Smooth muscle cell (in vitro differentiated cells): ENCODE data around the gene MRPL36. TPM values are rescaled to one million over a fixed set of nuclear protein-coding genes. Genes with fewer than 3 reads are reported as not detected.

Source experiments
- DNase-seq: peaks from one replicate; lab custom pipeline; 2025; ENCODE audit not compliant: unreplicated experiment; lab: John Stamatoyannopoulos, UW
- H2AFZ ChIP-seq: fragments of 200-600 bp; sonication (generic); 2 replicates; pipeline ENCODE4 v1.6.0; 2016; ENCODE audit warnings: antibody characterized with exemption, low read depth, mild to moderate bottlenecking
- H3F3A ChIP-seq: fragments of 200-600 bp; sonication (generic); 2 replicates; pipeline ENCODE4 v1.6.0; 2017; ENCODE audit warnings: antibody characterized with exemption, low read depth
- H3K27ac ChIP-seq: fragments of 200-600 bp; sonication (generic); 2 replicates; pipeline ENCODE4 v1.5.1; 2016; ENCODE audit warnings: low read depth, mild to moderate bottlenecking
- H3K27me3 ChIP-seq: fragments of 200-600 bp; sonication (generic); 2 replicates; pipeline ENCODE4 v1.6.1; 2016; ENCODE audit warnings: low read depth, mild to moderate bottlenecking
- H3K36me3 ChIP-seq: fragments of 200-600 bp; sonication (generic); 2 replicates; pipeline ENCODE4 v1.5.1; 2016; ENCODE audit warnings: low read depth
- H3K4me1 ChIP-seq: fragments of 200-600 bp; sonication (generic); 2 replicates; pipeline ENCODE4 v1.5.1; 2016; ENCODE audit warnings: low read depth
- H3K4me2 ChIP-seq: fragments of 200-600 bp; sonication (generic); 2 replicates; pipeline ENCODE4 v1.6.0; 2016; ENCODE audit warnings: mild to moderate bottlenecking
- H3K4me3 ChIP-seq: fragments of 200-600 bp; sonication (generic); 2 replicates; pipeline ENCODE4 v1.5.1; 2016; ENCODE audit warnings: mild to moderate bottlenecking
- H3K79me2 ChIP-seq: fragments of 200-600 bp; sonication (generic); 2 replicates; pipeline ENCODE4 v1.6.0; 2016; ENCODE audit warnings: low read depth, mild to moderate bottlenecking
- H3K9ac ChIP-seq: fragments of 200-600 bp; sonication (generic); 2 replicates; pipeline ENCODE4 v1.6.0; 2016; ENCODE audit warnings: low read depth
- H3K9me3 ChIP-seq: fragments of 200-600 bp; sonication (generic); replicated peaks from 2 replicates; pipeline ENCODE4 v1.5.1; 2016; ENCODE audit warnings: low read depth
- H4K20me1 ChIP-seq: fragments of 200-600 bp; sonication (generic); 2 replicates; pipeline ENCODE4 v1.6.0; 2016; ENCODE audit warnings: low read depth
- WGBS: methylation state at CpG from one replicate; pipeline ENCODE4 v1.1.7; 2016; ENCODE audit warnings: low lambda C conversion rate; 5-methylcytosine and 5-hydroxymethylcytosine counted together
- polyA plus RNA-seq: library from polyadenylated mRNA; unstranded; fragments of >200 nt; fragmentation: Nextera tagmentation; extraction: Ambion mirVana; gene quantifications from 2 replicates; pipeline ENCODE4 v1.2.1, GENCODE V29; 2016
- total RNA-seq: library from RNA; depleted of rRNA; stranded (reverse); fragments of >200 nt; gene quantifications from 2 replicates; pipeline ENCODE4 v1.2.3, GENCODE V29; 2014
- TF ChIP-seq, protein P1 (sequence below): fragments of 200-600 bp; sonication (generic); IDR thresholded peaks from 2 replicates; pipeline ENCODE4 v1.5.1; 2017; ENCODE audit warnings: borderline replicate concordance, mild to moderate bottlenecking, antibody characterized with exemption; ENCODE audit not compliant: insufficient read depth, poor library complexity, severe bottlenecking

MRPL36 gene
- total and polyA plus RNA-seq, 2 experiments from 2014 or later: 42.9 to 110 TPM

DNA sequence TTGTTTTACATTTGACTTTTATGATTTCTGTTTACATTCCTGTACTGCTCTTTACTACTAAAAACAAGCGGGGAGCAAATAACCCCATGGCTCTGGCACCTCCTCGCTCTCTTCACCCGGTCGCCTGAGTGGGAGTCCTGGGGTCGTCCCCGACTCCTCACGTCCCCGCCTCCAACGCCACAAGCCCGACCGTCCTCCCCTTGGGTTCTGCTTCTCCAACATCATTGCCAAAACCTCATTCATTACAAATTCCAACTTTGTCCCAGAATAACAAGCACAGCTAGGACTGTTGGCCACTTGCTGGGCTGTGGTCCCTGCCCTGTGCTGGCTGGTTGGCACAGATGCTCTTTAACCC is 35.1 kb downstream of the MRPL36 start:
- Histone ChIP-seq H3K4me2 (no peak overlapping the region), H3K79me2 (no peaks in the 10 kb centered on the region), H3K4me1 (no peaks in the 10 kb centered on the region), H3F3A (no peaks in the 10 kb centered on the region), H3K36me3 (no peaks in the 10 kb centered on the region), H4K20me1 (no peaks in the 10 kb centered on the region), H2AFZ (no peak overlapping the region), H3K27ac (no peak overlapping the region), H3K9ac (no peak overlapping the region), H3K4me3 (no peak overlapping the region), H3K27me3 (no peaks in the 10 kb centered on the region), H3K9me3 (no peaks in the 10 kb centered on the region)
- no peak for DNase-seq
- TF ChIP-seq, protein P1, sequence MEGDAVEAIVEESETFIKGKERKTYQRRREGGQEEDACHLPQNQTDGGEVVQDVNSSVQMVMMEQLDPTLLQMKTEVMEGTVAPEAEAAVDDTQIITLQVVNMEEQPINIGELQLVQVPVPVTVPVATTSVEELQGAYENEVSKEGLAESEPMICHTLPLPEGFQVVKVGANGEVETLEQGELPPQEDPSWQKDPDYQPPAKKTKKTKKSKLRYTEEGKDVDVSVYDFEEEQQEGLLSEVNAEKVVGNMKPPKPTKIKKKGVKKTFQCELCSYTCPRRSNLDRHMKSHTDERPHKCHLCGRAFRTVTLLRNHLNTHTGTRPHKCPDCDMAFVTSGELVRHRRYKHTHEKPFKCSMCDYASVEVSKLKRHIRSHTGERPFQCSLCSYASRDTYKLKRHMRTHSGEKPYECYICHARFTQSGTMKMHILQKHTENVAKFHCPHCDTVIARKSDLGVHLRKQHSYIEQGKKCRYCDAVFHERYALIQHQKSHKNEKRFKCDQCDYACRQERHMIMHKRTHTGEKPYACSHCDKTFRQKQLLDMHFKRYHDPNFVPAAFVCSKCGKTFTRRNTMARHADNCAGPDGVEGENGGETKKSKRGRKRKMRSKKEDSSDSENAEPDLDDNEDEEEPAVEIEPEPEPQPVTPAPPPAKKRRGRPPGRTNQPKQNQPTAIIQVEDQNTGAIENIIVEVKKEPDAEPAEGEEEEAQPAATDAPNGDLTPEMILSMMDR: no peak
- WGBS: 94% methylated on average over 11 of the region's 11 CpGs

DNA sequence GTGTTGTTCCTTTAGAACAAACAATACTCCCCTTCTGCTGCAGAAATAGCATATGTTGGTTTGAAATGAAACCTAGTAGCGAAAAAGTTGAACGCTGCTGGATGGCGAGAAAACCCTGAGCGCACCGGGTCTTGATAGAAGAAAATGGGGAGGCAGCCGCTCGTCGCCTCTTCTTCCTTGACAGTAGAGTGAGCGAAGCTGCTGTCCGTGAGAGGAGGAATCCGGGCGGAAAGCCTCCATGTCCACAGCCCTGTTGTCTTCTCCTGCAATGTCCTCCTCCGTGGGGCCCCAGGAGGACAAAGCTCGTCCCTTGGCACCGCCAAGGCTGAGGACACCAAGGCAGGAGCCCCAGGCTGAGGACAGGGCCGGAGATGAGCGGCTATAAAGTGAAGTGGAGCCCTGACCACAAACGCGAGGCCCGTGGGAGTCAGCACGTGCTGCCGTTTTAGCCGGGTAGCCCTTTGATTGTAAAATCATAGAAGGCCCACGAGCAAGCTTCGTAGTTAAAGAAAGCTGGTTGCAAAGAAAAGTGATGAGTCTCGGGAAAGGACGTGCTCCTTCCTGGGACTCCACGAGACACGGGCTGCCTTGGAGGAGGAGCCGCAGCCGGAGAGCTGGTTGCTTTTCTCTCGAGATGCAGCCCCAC is 35.6 kb downstream of the MRPL36 start:
- Histone ChIP-seq H3K9me3 (no peaks in the 10 kb centered on the region), H3K27ac (no peak overlapping the region), H3K27me3 (no peaks in the 10 kb centered on the region), H3K4me1 (no peaks in the 10 kb centered on the region), H3K4me2 (no peak overlapping the region), H3K79me2 (no peaks in the 10 kb centered on the region), H3F3A (no peaks in the 10 kb centered on the region), H2AFZ (no peak overlapping the region), H4K20me1 (no peaks in the 10 kb centered on the region), H3K9ac (no peak overlapping the region), H3K4me3 (no peak overlapping the region), H3K36me3 (no peaks in the 10 kb centered on the region)
- TF ChIP-seq, protein P1: no peak
- DNase-seq: no peak
- 82% methylated on average over 32 of the region's 32 CpGs for WGBS

DNA sequence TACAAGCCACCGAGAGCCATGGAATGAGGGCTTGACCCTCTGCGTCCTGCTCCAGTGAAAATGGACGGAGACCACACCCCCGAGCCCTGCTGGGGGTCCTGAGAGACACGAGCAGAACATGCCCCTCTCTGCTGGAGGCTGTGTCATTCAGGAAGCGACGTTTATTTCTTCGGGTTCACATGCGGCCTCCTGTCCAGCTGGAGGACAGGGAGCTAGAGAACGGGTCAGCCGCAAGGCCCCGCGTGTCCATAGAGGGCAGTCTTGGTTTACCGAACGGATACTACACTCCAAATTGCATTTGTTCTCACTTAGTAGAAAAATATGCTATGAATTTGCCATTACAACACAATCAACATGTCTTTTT is 36.1 kb downstream of the MRPL36 start:
- 51% methylated on average over 15 of the region's 15 CpGs for WGBS
- Histone ChIP-seq H3K27me3 (no peaks in the 10 kb centered on the region), H3K9ac (no peak overlapping the region), H3K79me2 (no peaks in the 10 kb centered on the region), H3K36me3 (no peaks in the 10 kb centered on the region), H3K9me3 (no peaks in the 10 kb centered on the region), H3K4me2 (no peak overlapping the region), H3K4me1 (no peaks in the 10 kb centered on the region), H2AFZ (no peak overlapping the region), H3K4me3 (no peak overlapping the region), H3K27ac (no peak overlapping the region), H4K20me1 (no peaks in the 10 kb centered on the region), H3F3A (no peaks in the 10 kb centered on the region)
- TF ChIP-seq, protein P1: peak; percentile 76
- DNase-seq: no peak

DNA sequence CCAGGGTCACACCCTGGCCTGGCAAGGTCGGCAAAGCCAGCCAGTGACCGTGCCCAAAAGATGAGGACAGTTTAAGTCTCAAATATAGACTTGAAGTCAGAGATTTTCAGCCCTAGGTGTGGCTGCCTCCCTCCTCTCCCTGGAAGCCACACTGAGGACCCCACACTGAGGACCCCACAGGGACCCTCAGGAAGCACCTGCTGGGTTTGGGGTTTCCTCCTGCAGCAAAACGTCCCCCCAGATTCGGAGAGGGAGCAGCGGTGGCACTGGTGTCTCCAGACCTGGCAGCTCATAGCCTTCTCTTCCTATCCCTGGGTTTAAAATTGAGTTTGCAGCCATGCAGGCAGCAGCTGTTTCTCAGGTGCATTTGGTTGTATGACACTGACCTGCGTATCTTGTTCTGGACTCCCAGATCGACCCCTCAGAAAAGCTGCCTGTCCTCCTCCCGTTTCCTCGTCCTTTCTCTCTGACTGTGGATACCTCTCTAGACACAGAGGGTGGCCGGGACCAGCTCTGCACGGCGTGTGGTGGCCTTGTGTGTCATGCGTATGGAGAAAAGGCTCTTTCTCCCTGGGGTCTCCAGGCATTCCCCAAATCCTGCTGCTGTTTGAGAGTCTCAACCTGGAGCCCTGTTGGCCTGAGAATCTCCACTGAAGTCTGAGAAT is 36.6 kb downstream of the MRPL36 start:
- TF ChIP-seq, protein P1: no peak
- Histone ChIP-seq H3K4me2 (no peak overlapping the region), H3K4me3 (no peak overlapping the region), H3F3A (no peaks in the 10 kb centered on the region), H3K79me2 (no peaks in the 10 kb centered on the region), H2AFZ (no peak overlapping the region), H3K4me1 (no peaks in the 10 kb centered on the region), H3K27me3 (no peaks in the 10 kb centered on the region), H3K27ac (no peak overlapping the region), H3K9me3 (no peaks in the 10 kb centered on the region), H4K20me1 (no peaks in the 10 kb centered on the region), H3K36me3 (no peaks in the 10 kb centered on the region), H3K9ac (no peak overlapping the region)
- DNase-seq: no peak
- 88% methylated on average over 13 of the region's 13 CpGs for WGBS
